Right atrium auricular region (tissue), 2 donors: ENCODE data around the gene PGAP6. TPM values are rescaled to one million over a fixed set of nuclear protein-coding genes. Genes with fewer than 3 reads are reported as not detected.
"Not testable (repeated sequence)": the region's sequence is repeated elsewhere in the genome, so short reads cannot be mapped to it uniquely, and the experiment has no call there.

ENCODE experiments used
- DNase-seq: peaks from one replicate; pipeline ENCODE4 v3.0.0-alpha.2; 2019; ENCODE audit warnings: low spot score
- H3K27ac ChIP-seq, 2 donors: fragments of 200-600 bp; sonication (generic); 1 replicate in 1 of 2; 2 replicates in 1 of 2; pipeline ENCODE4 v1.5.1; 2016 to 2019
- H3K27me3 ChIP-seq, 2 donors: fragments of 200-600 bp; sonication (generic); one replicate each; pipeline versions ENCODE4 v1.5.1 to v1.6.0; 2017 to 2019
- H3K36me3 ChIP-seq: fragments of 200-600 bp; sonication (generic); one replicate; pipeline ENCODE4 v1.5.1; 2016
- H3K4me1 ChIP-seq, 2 donors: fragments of 200-600 bp; sonication (generic); one replicate each; pipeline versions ENCODE4 v1.5.1 to v1.6.0; 2017 to 2019
- H3K4me3 ChIP-seq, 2 donors: fragments of 200-600 bp; sonication (generic); 1 replicate in 1 of 2; 2 replicates in 1 of 2; pipeline ENCODE4 v1.5.1; 2017 to 2019; ENCODE audit warnings: mild to moderate bottlenecking in 1 of 2, moderate library complexity in 1 of 2
- H3K9me3 ChIP-seq, 2 donors: fragments of 200-600 bp; sonication (generic); one replicate each; pipeline ENCODE4 v1.5.1; 2019
- total RNA-seq, 2 donors: library from RNA; depleted of rRNA; stranded (reverse); fragments of >200 nt; gene quantifications; one replicate each; pipeline ENCODE4 v1.1.0, GENCODE V29; 2016
- TF ChIP-seq, protein P1 (sequence below), 2 donors: fragments of 200-600 bp; sonication (generic); IDR thresholded peaks; one replicate each; pipeline ENCODE4 v1.5.1; 2019; ENCODE audit warnings: antibody characterized with exemption in 2 of 2

PGAP6 gene
- total RNA-seq, 2 donors from 2014 or later: 34.0 to 41.1 TPM

DNA sequence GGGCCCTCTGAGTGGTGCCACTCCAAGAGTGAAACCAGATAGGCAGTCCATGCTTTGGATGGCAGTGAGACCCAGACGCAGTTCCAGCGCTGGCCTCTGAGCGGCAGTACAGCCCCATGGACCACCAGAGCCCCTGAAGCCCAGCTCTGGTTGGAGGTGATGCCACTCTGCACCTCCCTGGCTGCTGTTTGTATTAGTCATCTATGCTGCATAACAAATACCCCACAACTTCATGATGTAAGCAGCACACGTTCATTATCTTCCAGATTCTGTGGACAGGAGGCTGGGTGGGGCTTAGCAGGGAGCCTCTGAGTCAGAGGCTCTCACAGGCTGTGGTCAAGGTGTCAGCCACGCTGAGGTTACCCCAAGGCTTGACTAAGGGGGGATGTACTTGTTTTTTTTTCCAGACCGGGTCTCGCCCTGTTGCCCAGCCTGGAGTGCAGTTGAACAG, 10.1 kb upstream of the PGAP6 start:
- Histone ChIP-seq H3K4me1 (peaks cover 0 to 25% of the 10 kb centered on the region in 2 donors), H3K27ac (no peak overlapping the region), H3K9me3 (no peaks in the 10 kb centered on the region), H3K36me3 (no peaks in the 10 kb centered on the region), H3K4me3 (no peak overlapping the region), H3K27me3 (no peaks in the 10 kb centered on the region)
- DNase-seq: no peak
- TF ChIP-seq, protein P1, sequence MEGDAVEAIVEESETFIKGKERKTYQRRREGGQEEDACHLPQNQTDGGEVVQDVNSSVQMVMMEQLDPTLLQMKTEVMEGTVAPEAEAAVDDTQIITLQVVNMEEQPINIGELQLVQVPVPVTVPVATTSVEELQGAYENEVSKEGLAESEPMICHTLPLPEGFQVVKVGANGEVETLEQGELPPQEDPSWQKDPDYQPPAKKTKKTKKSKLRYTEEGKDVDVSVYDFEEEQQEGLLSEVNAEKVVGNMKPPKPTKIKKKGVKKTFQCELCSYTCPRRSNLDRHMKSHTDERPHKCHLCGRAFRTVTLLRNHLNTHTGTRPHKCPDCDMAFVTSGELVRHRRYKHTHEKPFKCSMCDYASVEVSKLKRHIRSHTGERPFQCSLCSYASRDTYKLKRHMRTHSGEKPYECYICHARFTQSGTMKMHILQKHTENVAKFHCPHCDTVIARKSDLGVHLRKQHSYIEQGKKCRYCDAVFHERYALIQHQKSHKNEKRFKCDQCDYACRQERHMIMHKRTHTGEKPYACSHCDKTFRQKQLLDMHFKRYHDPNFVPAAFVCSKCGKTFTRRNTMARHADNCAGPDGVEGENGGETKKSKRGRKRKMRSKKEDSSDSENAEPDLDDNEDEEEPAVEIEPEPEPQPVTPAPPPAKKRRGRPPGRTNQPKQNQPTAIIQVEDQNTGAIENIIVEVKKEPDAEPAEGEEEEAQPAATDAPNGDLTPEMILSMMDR (IDR thresholded peaks at IDR 0.05): peak; percentile 36 to 72

DNA sequence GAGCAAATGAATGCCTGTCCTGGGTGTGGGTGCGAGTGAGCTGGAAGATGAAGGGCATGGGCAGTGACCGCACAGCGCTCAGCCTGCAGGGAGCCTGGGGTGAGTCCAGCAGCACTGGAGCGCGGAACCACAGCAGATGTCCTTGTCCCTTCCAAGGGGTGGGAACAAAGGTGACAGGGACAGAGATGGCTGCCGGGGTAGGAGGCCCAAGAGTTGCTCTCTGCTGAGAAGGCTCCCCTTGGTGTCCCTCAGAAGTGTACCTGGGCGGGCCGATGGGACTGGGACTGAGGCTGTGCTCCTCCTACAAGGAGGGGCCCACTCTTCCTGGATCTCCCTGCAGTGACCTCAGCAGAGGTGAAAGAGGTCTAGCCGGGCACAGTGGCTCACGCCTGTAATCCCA, 7.6 kb upstream of the PGAP6 start:
- DNase-seq: no peak
- no peak overlapping the region for H3K4me3 ChIP-seq
- H3K4me1 ChIP-seq: peaks cover 0 to 18% of the 10 kb centered on the region in 2 donors
- H3K27ac ChIP-seq: no peak overlapping the region
- no peaks in the 10 kb centered on the region for H3K27me3 ChIP-seq
- H3K36me3 ChIP-seq: no peaks in the 10 kb centered on the region
- TF ChIP-seq, protein P1 (IDR thresholded peaks at IDR 0.05): no peak
- no peaks in the 10 kb centered on the region for H3K9me3 ChIP-seq

DNA sequence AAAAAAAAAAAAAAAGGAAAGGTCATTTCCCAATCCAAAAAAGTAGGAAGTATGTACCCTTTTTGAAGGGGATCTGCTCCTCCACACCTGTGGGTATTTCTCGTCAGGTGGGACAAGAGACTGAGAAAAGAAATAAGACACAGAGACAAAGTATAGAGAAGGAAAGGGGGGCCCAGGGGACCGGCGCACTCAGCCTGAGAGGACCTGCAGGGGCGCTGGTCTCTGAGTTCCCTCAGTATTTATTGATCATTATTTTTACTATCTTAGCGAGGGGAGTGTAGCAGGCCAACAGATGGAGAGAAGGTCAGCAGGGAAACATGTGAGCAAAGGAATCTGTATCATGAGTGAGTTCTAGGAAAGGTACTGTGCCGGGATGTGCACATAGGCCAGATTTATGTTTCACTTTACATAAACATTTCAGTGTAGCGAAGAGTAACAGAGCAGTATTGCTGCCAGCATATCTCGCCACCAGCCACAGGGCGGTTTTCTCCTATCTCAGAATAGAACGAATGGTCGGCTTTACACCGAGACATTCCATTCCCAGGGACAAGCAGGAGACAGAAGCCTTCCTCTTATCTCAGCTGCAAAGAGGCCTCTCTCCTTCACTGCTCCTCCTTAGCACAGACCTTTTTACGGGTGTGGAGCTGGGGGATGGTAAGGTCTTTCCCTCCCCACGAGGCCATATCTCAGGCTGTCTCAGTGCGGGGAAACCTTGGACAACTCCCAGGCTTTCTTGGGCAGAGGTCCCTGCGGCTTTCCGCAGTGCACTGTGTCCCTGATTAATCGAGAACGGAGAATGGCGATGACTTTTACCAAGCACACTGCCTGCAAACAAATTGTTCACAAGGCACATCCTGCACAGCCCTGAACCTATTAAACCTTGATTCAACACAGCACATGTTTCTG, 6.2 kb upstream of the PGAP6 start:
- Histone ChIP-seq H3K4me1 (peaks cover 0 to 31% of the 10 kb centered on the region in 2 donors), H3K27ac (peak overlapping the region; percentile 44 to 62), H3K4me3 (peak overlapping the region in 1 of 2 donors; percentile 26)
- not testable (repeated sequence) for H3K27me3 ChIP-seq, DNase-seq, H3K9me3 ChIP-seq, H3K36me3 ChIP-seq

DNA sequence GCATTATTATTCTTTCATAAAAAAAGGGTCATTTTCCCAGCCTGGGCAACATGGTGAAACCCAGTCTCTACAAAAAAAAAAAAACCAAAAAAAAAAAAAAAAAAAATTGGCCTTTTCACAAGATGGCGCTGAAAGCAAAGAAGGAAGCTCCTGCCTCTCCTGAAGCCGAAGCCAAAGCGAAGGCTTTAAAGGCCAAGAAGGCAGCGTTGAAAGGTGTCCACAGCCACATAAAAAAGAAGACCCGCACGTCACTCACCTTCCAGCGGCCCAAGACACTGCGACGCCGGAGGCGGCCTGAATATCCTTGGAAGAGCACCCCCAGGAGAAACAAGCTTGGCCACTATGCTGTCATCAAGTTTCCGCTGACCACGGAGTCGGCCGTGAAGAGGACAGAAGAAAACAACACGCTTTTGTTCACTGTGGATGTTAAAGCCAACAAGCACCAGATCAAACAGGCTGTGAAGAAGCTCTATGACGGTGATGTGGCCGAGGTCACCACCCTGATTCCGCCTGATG, 4.9 kb upstream of the PGAP6 start:
- Histone ChIP-seq H3K27me3 (no peaks in the 10 kb centered on the region), H3K4me3 (no peak overlapping the region), H3K27ac (peak overlapping the region; percentile 47 to 59), H3K36me3 (no peaks in the 10 kb centered on the region), H3K4me1 (peaks cover 0 to 39% of the 10 kb centered on the region in 2 donors), H3K9me3 (no peaks in the 10 kb centered on the region)
- TF ChIP-seq, protein P1 (IDR thresholded peaks at IDR 0.05): peak in 1 of 2 donors; percentile 18
- DNase-seq: no peak

DNA sequence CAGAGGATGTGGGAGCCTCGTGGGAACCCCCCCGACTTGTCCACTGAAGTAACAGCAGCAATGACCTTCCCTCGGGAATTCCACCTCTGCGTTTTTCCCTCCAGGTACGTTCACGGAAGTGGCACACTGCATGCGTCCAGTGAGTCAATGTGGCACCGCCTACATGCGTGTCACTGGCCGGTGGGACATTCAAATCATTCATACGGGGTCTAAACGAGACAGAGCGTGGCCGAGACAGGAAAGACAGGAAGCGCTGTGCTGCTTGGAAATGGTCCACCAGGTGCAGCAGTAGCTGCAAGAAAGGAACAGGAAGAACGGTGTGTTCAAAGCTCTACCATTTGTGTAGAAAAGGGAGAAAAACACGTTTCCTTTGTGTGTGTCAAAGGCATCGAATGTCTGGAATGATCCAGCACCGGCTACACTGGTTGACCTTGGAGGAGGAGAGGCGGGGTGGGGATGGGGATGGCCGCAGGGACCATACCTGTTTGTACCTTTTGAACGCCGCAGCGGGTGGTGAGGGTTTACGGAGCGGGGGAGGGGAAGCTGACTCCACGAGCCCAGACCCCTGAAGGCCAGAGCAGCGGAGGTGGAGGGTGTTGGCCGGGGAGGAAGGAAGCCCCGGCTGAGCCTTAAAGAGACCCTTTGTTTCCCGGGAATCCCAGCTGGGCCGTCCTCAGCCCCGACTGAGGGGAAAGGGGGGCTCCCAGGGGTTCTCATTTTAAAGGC, 1.7 kb upstream of the PGAP6 start:
- Histone ChIP-seq H3K36me3 (no peaks in the 10 kb centered on the region), H3K27me3 (no peaks in the 10 kb centered on the region), H3K27ac (peak overlapping the region; percentile 11 to 57), H3K4me1 (peaks cover 0 to 58% of the 10 kb centered on the region in 2 donors), H3K4me3 (peak overlapping the region in 1 of 2 donors; percentile 97), H3K9me3 (no peaks in the 10 kb centered on the region)
- DNase-seq: no peak
- TF ChIP-seq, protein P1 (IDR thresholded peaks at IDR 0.05): no peak
